GM12878 (cell line): Measurements from ENCODE around the gene PPP6R1. TPM values are rescaled to one million over a fixed set of nuclear protein-coding genes. Genes with fewer than 3 reads are reported as not detected.

ENCODE experiments used
- ATAC-seq: fragments of 200-7000 bp; cut with Tn5 transposase; 3 replicates; pipeline ENCODE4 v1.9.1; 2020; ENCODE audit warnings: mild to moderate bottlenecking, moderate library complexity
- BruUV-seq: library from RNA; stranded (reverse); fragments of 400-500 nt; replicated peaks from 2 replicates; lab custom pipeline; 2021; lab: Mats Ljungman, UMichigan
- CTCF ChIA-PET: fragments of 300-600 bp; sonication (Branson Sonifier 250); formaldehyde crosslinking; extraction: SDS; loops from one replicate; lab custom pipeline; 2021; ENCODE audit warnings: inconsistent platforms; lab: Yijun Ruan, JAX
- POLR2A ChIA-PET: fragments of 350-600 bp; formaldehyde crosslinking; extraction: SDS; loops from one replicate; lab custom pipeline; 2021; ENCODE audit warnings: inconsistent platforms; lab: Charles Lee
- RAD21 ChIA-PET: fragments of 300-600 bp; sonication (Branson Sonifier 250); formaldehyde crosslinking; loops from one replicate; lab custom pipeline; 2023; ENCODE audit warnings: antibody characterized with exemption; ENCODE audit not compliant: unreplicated experiment; lab: Charles Lee
- SMC1A ChIA-PET: fragments of 300-600 bp; sonication (Branson Sonifier 250); formaldehyde crosslinking; loops from one replicate; lab custom pipeline; 2023; ENCODE audit not compliant: unreplicated experiment, uncharacterized antibody; lab: Charles Lee
- DNase-seq: peaks from one replicate; pipeline ENCODE4 v3.0.0-alpha.2; 2011; ENCODE audit warnings: low read depth, low spot score
- FAIRE-seq: peaks from 3 replicates; lab custom pipeline; 2011; peaks lifted over from hg19 to GRCh38; lab: Jason Lieb, UNC
- H2AFZ ChIP-seq: 2 replicates; pipeline ENCODE4 v1.6.0; 2011; ENCODE audit warnings: low read depth, low read length, control low read depth; ENCODE audit not compliant: control insufficient read depth
- H3K27ac ChIP-seq: 2 replicates; pipeline ENCODE4 v1.5.1; 2011; ENCODE audit warnings: control low read depth; ENCODE audit not compliant: control insufficient read depth, insufficient read depth
- H3K27me3 ChIP-seq, 2 experiments: replicated peaks in 1 of 2; 2 replicates each; pipeline versions ENCODE4 v1.6.0 to v1.6.1; 2011; ENCODE audit warnings: low read length in 1 of 2; ENCODE audit not compliant: control insufficient read depth in 2 of 2, insufficient read depth in 2 of 2
- H3K36me3 ChIP-seq, 2 experiments: 2 replicates each; pipeline ENCODE4 v1.5.1; 2011; ENCODE audit warnings: low read length in 1 of 2; ENCODE audit not compliant: control insufficient read depth in 2 of 2, insufficient read depth in 2 of 2
- H3K4me1 ChIP-seq: 2 replicates; pipeline ENCODE4 v1.6.1; 2011; ENCODE audit warnings: mild to moderate bottlenecking, low read length, moderate library complexity, mixed read lengths; ENCODE audit not compliant: control insufficient read depth, insufficient read depth
- H3K4me2 ChIP-seq: 2 replicates; pipeline ENCODE4 v1.6.0; 2011; ENCODE audit warnings: control low read depth; ENCODE audit not compliant: control insufficient read depth, insufficient read depth
- H3K4me3 ChIP-seq: fragments of 200-600 bp; sonication (generic); 2 replicates; pipeline ENCODE4 v1.5.1; 2016
- H3K79me2 ChIP-seq: 2 replicates; pipeline ENCODE4 v1.6.0; 2011; ENCODE audit warnings: low read length; ENCODE audit not compliant: control insufficient read depth, insufficient read depth
- H3K9ac ChIP-seq: 2 replicates; pipeline ENCODE4 v1.8.0; 2011; ENCODE audit warnings: low read length, control low read depth, mixed read lengths; ENCODE audit not compliant: control insufficient read depth, insufficient read depth
- H3K9me3 ChIP-seq: replicated peaks from 3 replicates; pipeline ENCODE4 v1.5.1; 2011; ENCODE audit warnings: mild to moderate bottlenecking, low read length; ENCODE audit not compliant: control insufficient read depth, insufficient read depth
- H4K20me1 ChIP-seq: 2 replicates; pipeline ENCODE4 v1.6.0; 2011; ENCODE audit not compliant: control insufficient read depth, insufficient read depth
- CHD1 ChIP-seq: IDR thresholded peaks from 2 replicates; pipeline ENCODE4 v1.6.1; 2012; ENCODE audit warnings: low read depth, low read length, improper control_type of control experiment
- ELK1 ChIP-seq: IDR thresholded peaks from 2 replicates; pipeline ENCODE4 v1.6.1; 2012; ENCODE audit warnings: low read depth, low read length, improper control_type of control experiment
- FOS ChIP-seq: IDR thresholded peaks from 3 replicates; pipeline ENCODE4 v1.6.1; 2011; ENCODE audit warnings: borderline replicate concordance; ENCODE audit not compliant: insufficient read length; ENCODE audit errors: extremely low read depth
- NBN ChIP-seq: fragments of 450-650 bp; IDR thresholded peaks from 2 replicates; pipeline ENCODE4 v1.6.1; 2016
- PKNOX1 ChIP-seq: fragments of 450-650 bp; IDR thresholded peaks from 2 replicates; pipeline ENCODE4 v1.6.1; 2016; ENCODE audit warnings: mild to moderate bottlenecking
- POU2F2 ChIP-seq: IDR thresholded peaks from 3 replicates; pipeline ENCODE4 v1.6.1; 2011; ENCODE audit warnings: low read depth, mild to moderate bottlenecking, low read length, borderline replicate concordance
- SIX5 ChIP-seq: IDR thresholded peaks from 2 replicates; pipeline ENCODE4 v1.6.1; 2011; ENCODE audit warnings: mild to moderate bottlenecking, low read depth, low read length, moderate library complexity; ENCODE audit not compliant: severe bottlenecking
- WGBS: methylation state at CpG from one replicate; pipeline ENCODE4 v1.1.6; 2016; ENCODE audit warnings: low lambda C conversion rate; ENCODE audit not compliant: insufficient replicate concordance, insufficient coverage; ENCODE audit errors: missing lambda C conversion rate; 5-methylcytosine and 5-hydroxymethylcytosine counted together
- in situ Hi-C: fragments of 300-500 bp; cut with MboI; formaldehyde crosslinking; loops from 9 replicates; pipeline ENCODE4 v1.14.3; 2018; ENCODE audit warnings: mixed read lengths
- intact Hi-C: fragments of 100-400 bp; cut with micrococcal nuclease; formaldehyde crosslinking; loops from one replicate; pipeline ENCODE4 v1.14.2; 2022; ENCODE audit not compliant: unreplicated experiment
- polyA plus RNA-seq, 11 experiments: library from polyadenylated mRNA; depleted of rRNA in 4 of 11; unstranded in 6 of 11; stranded (reverse) in 5 of 11; fragments of >200 nt; fragmentation: Nextera tagmentation in 4 of 11; fragmentation: Illumina TruSeq in 1 of 11; extraction: Ambion mirVana in 4 of 11; extraction: Trizol in 1 of 11; gene quantifications; 1 replicate in 1 of 11; 2 replicates in 10 of 11; pipeline versions ENCODE4 v1.2.1 to v1.2.3, GENCODE V29; 2011 to 2016; ENCODE audit warnings: inconsistent platforms in 2 of 11, missing spikeins in 2 of 11, low read depth in 1 of 11
- total RNA-seq, 4 experiments: library from RNA; depleted of rRNA in 3 of 4; stranded (reverse); fragments of >200 nt in 3 of 4; fragmentation: Illumina TruSeq in 1 of 4; extraction: Trizol in 1 of 4; gene quantifications; 2 replicates each; pipeline versions ENCODE4 v1.2.1 to v1.2.3, GENCODE V29; 2013 to 2021
- TF ChIP-seq, protein P1 (sequence below): IDR thresholded peaks from 2 replicates; pipeline ENCODE4 v1.6.1; 2011; ENCODE audit warnings: low read depth, low read length, improper control_type of control experiment, borderline replicate concordance
- TF ChIP-seq, protein P2 (sequence below): fragments of 450-650 bp; IDR thresholded peaks from 2 replicates; pipeline ENCODE4 v1.6.1; 2014; ENCODE audit warnings: mild to moderate bottlenecking
- TF ChIP-seq, protein P3 (sequence below): fragments of 450-650 bp; IDR thresholded peaks from 2 replicates; pipeline ENCODE4 v1.6.1; 2017; ENCODE audit warnings: mild to moderate bottlenecking

PPP6R1 gene
- total and polyA plus RNA-seq, 10 of the 15 experiments (the other 5 are each of a cell fraction or from before 2014, with no cell fraction given): 0.80 to 173 (median 63.7) TPM

- H3K9ac ChIP-seq: no peak overlapping the region
- ATAC-seq: no peak
- no TSS peak for BruUV-seq
- no peaks in the 10 kb centered on the region for H3K27me3 ChIP-seq
- peak overlapping the region; percentile 83; the same call in 1 of the 2 replicates for H3K4me2 ChIP-seq
- no peaks in the 10 kb centered on the region for H3K9me3 ChIP-seq
- no peak for FAIRE-seq
- no peak overlapping the region for H3K27ac ChIP-seq
- no peaks in the 10 kb centered on the region; the same call in 1 of the 2 replicates for H4K20me1 ChIP-seq
- ChIA-PET POLR2A (interaction anchor here (0.6 to 2.8 kb wide), 5 partner anchors 13 to 106 kb away, joined by 3 to 14 read pairs (median 4); partner anchors contain the start of genes KMT5C, PPP6R1, TMEM238 and UBE2S), RAD21 (interaction anchor here (0.6 to 2.8 kb wide), 14 partner anchors 9 to 329 kb away, joined by 3 to 28 read pairs (median 5); partner anchors contain the start of genes KMT5C, PPP6R1, TMEM238 and UBE2S), SMC1A (interaction anchor here (0.8 to 3.5 kb wide), 12 partner anchors 9 to 161 kb away, joined by 3 to 22 read pairs (median 4); partner anchors contain the start of genes ISOC2, KMT5C and TMEM238), CTCF (interaction anchor here (0.5 to 3.8 kb wide), 28 partner anchors 9 to 216 kb away, joined by 3 to 49 read pairs (median 4); partner anchors contain the start of genes BRSK1, HSPBP1, KMT5C and TMEM150B)
- 40% methylated on average over 15 of the region's 15 CpGs for WGBS
- DNase-seq: no peak
- H3K4me1 ChIP-seq: peaks cover 11% of the 10 kb centered on the region
- no peaks in the 10 kb centered on the region for H3K36me3 ChIP-seq
- intact Hi-C loops: loop anchor here (5.0 kb wide), 1 partner anchor 81 kb away; the partner anchor contains the start of gene TMEM238
- in situ Hi-C loops: no loop called here
- H3K79me2 ChIP-seq: no peaks in the 10 kb centered on the region
- no peak overlapping the region for H2AFZ ChIP-seq
- H3K4me3 ChIP-seq: no peak overlapping the region
- TF ChIP-seq, protein P1, sequence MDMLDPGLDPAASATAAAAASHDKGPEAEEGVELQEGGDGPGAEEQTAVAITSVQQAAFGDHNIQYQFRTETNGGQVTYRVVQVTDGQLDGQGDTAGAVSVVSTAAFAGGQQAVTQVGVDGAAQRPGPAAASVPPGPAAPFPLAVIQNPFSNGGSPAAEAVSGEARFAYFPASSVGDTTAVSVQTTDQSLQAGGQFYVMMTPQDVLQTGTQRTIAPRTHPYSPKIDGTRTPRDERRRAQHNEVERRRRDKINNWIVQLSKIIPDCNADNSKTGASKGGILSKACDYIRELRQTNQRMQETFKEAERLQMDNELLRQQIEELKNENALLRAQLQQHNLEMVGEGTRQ: no peak
- no peak for TF ChIP-seq POU2F2
- no peak for TF ChIP-seq PKNOX1
- TF ChIP-seq, protein P2, sequence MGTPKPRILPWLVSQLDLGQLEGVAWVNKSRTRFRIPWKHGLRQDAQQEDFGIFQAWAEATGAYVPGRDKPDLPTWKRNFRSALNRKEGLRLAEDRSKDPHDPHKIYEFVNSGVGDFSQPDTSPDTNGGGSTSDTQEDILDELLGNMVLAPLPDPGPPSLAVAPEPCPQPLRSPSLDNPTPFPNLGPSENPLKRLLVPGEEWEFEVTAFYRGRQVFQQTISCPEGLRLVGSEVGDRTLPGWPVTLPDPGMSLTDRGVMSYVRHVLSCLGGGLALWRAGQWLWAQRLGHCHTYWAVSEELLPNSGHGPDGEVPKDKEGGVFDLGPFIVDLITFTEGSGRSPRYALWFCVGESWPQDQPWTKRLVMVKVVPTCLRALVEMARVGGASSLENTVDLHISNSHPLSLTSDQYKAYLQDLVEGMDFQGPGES: no peak
- TF ChIP-seq, protein P3, sequence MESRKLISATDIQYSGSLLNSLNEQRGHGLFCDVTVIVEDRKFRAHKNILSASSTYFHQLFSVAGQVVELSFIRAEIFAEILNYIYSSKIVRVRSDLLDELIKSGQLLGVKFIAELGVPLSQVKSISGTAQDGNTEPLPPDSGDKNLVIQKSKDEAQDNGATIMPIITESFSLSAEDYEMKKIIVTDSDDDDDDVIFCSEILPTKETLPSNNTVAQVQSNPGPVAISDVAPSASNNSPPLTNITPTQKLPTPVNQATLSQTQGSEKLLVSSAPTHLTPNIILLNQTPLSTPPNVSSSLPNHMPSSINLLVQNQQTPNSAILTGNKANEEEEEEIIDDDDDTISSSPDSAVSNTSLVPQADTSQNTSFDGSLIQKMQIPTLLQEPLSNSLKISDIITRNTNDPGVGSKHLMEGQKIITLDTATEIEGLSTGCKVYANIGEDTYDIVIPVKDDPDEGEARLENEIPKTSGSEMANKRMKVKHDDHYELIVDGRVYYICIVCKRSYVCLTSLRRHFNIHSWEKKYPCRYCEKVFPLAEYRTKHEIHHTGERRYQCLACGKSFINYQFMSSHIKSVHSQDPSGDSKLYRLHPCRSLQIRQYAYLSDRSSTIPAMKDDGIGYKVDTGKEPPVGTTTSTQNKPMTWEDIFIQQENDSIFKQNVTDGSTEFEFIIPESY: no peak
- TF ChIP-seq CHD1: no peak
- no peak for TF ChIP-seq ELK1
- no peak for TF ChIP-seq NBN
- TF ChIP-seq SIX5: no peak
- no peak for TF ChIP-seq FOS
These were observed 42.2 kb upstream of the PPP6R1 start for GRCh38 chr19:55300886-55301458.
